Esophagus muscularis mucosa (tissue), 3 donors: ENCODE data around the gene DYNC2H1.

Experiments
- CTCF ChIP-seq, 3 experiments: fragments of 200-600 bp in 2 of 3; fragments of 450-650 bp in 1 of 3; sonication (generic) in 2 of 3; IDR thresholded peaks; one replicate each; pipeline ENCODE4 v1.5.1; 2017 to 2019; ENCODE audit warnings: antibody characterized with exemption in 3 of 3, mild to moderate bottlenecking in 2 of 3, moderate library complexity in 1 of 3
- POLR2A ChIP-seq: fragments of 450-650 bp; IDR thresholded peaks from one replicate; pipeline ENCODE4 v1.6.1; 2017; ENCODE audit warnings: antibody characterized with exemption, moderate library complexity, mild to moderate bottlenecking, low read depth
- POLR2AphosphoS5 ChIP-seq, 2 donors: sonication (generic); formaldehyde crosslinking; IDR thresholded peaks; one replicate each; pipeline ENCODE4 v1.6.1; 2017; ENCODE audit warnings: antibody characterized with exemption in 2 of 2

- no peak for TF ChIP-seq POLR2A
- no peak for TF ChIP-seq POLR2AphosphoS5 (IDR thresholded peaks at IDR 0.05)
- TF ChIP-seq CTCF (IDR thresholded peaks at IDR 0.05), result no peak
These were observed 406.1 kb downstream of the DYNC2H1 start for GRCh38 chr11:103515283-103515682.
